Measurements from ENCODE around the gene VDAC2. TPM values are rescaled to one million over a fixed set of nuclear protein-coding genes. Genes with fewer than 3 reads are reported as not detected.

Gene VDAC2
- total and polyA plus RNA-seq, 10 of the 15 experiments (the other 5 are each of a cell fraction or from before 2014, with no cell fraction given) = 73.4 to 294 (median 146) TPM

DNA sequence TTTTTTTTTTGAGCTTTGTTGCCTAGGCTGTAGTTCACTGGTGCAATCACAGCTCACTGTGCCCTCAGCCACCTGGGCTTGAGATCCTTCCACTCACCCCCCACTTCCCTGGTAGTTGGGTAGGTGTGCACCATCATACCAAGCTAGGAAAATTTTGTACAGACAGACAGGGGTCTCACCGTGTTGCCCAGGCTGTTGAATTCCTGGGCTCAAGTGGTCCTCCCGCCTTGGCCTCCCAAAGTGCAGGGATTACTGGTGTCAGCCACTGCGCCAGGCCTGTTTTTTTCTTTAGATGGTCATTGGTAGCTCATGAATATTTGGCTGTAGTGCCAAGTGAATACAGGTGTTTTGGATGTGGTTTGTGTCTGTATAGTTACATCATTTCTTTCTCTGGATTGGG is 17.7 kb downstream of the VDAC2 start:
- no peak for DNase-seq (ENCODE audit: low read depth, low spot score)
- peaks cover 30% of the 10 kb centered on the region for H3K79me2 ChIP-seq (ENCODE audit: control insufficient read depth, insufficient read depth, low read length)
- ChIA-PET RAD21 (ENCODE audit: unreplicated experiment) (interaction anchor here (2.8 kb wide), 1 partner anchor 41 kb away, joined by 12 read pairs; no protein-coding TSS in a partner anchor), CTCF (interaction anchor here (2.0 to 14.5 kb wide), 3 partner anchors 11 to 39 kb away, joined by 5 to 207 read pairs (median 76); no protein-coding TSS in a partner anchor), POLR2A (interaction anchor here (5.1 kb wide), 1 partner anchor 18 kb away, joined by 21 read pairs; the partner anchor contains the start of gene VDAC2), SMC1A (ENCODE audit: uncharacterized antibody, unreplicated experiment) (interaction anchor here (0.7 to 2.2 kb wide), 6 partner anchors 10 to 122 kb away, joined by 3 to 6 read pairs (median 3); no protein-coding TSS in a partner anchor)
- no peak for ATAC-seq
- intact Hi-C loops (cut with micrococcal nuclease; ENCODE audit: unreplicated experiment) = no loop called here
- no peak overlapping the region for H3K9ac ChIP-seq (ENCODE audit: control insufficient read depth, insufficient read depth, low read length)
- TF ChIP-seq RFX5 (IDR thresholded peaks at IDR 0.05; ENCODE audit: low read depth, low read length) = no peak
- no peak for TF ChIP-seq JUNB (IDR thresholded peaks at IDR 0.05)
- in situ Hi-C loops (cut with MboI) = no loop called here
- WGBS (ENCODE audit: insufficient coverage, insufficient replicate concordance, low lambda C conversion rate, missing lambda C conversion rate) = 76% methylated on average over 3 of the region's 3 CpGs
- H4K20me1 ChIP-seq (ENCODE audit: control insufficient read depth, insufficient read depth) = peaks cover 2% of the 10 kb centered on the region; the same call in 1 of the 2 replicates
- peaks cover 3% of the 10 kb centered on the region for H3K4me1 ChIP-seq (ENCODE audit: control insufficient read depth, insufficient read depth, low read length)
- BruUV-seq (replicated peaks) = no TSS peak
- H3K4me2 ChIP-seq (ENCODE audit: control insufficient read depth, insufficient read depth) = no peak overlapping the region
- H3K27ac ChIP-seq (ENCODE audit: control insufficient read depth, insufficient read depth) = no peak overlapping the region
- H2AFZ ChIP-seq (ENCODE audit: control insufficient read depth, low read depth, low read length) = no peak overlapping the region
- H3K27me3 ChIP-seq (replicated peaks in 1 of 2; ENCODE audit: control insufficient read depth in 2 of 2, insufficient read depth in 2 of 2, low read length in 1 of 2) = no peaks in the 10 kb centered on the region
- H3K4me3 ChIP-seq = no peak overlapping the region
- no peak for FAIRE-seq
- no peaks in the 10 kb centered on the region for H3K9me3 ChIP-seq (replicated peaks; ENCODE audit: control insufficient read depth, insufficient read depth, low read length)
- peaks cover 20 to 50% of the 10 kb centered on the region in 2 experiments for H3K36me3 ChIP-seq (ENCODE audit: control insufficient read depth in 2 of 2, insufficient read depth in 2 of 2, low read length in 1 of 2)

DNA sequence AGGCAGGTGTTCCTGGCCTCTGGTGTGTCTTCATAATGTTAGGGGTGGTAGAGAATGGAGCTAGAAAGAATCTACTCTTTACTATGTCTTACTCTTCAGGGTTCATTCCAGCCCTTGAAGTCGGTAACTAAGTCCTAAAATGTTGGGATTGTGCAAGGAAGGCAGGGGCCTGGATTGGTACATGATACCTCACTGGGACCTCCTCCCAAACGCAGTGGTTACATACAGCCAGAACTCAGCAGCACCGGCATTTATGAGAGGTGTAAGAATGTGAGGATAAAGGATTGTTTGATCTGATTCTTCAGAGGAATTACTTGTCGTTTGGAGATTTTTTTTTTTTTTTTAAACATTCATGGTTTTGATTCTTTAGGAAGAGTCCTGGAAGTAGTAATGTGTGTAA is 18.2 kb downstream of the VDAC2 start:
- peaks cover 2% of the 10 kb centered on the region; the same call in 1 of the 2 replicates for H4K20me1 ChIP-seq (ENCODE audit: control insufficient read depth, insufficient read depth)
- no peak for DNase-seq (ENCODE audit: low read depth, low spot score)
- H3K27me3 ChIP-seq (replicated peaks in 1 of 2; ENCODE audit: control insufficient read depth in 2 of 2, insufficient read depth in 2 of 2, low read length in 1 of 2) = no peaks in the 10 kb centered on the region
- no peak overlapping the region for H3K9ac ChIP-seq (ENCODE audit: control insufficient read depth, insufficient read depth, low read length)
- FAIRE-seq = no peak
- CTCF ChIA-PET = interaction anchor here (0.8 to 14.5 kb wide), 6 partner anchors 11 to 66 kb away, joined by 3 to 207 read pairs (median 10); no protein-coding TSS in a partner anchor
- H3K27ac ChIP-seq (ENCODE audit: control insufficient read depth, insufficient read depth) = no peak overlapping the region
- no peaks in the 10 kb centered on the region for H3K9me3 ChIP-seq (replicated peaks; ENCODE audit: control insufficient read depth, insufficient read depth, low read length)
- RAD21 ChIA-PET (ENCODE audit: unreplicated experiment) = interaction anchor here (2.8 kb wide), 1 partner anchor 41 kb away, joined by 12 read pairs; no protein-coding TSS in a partner anchor
- H2AFZ ChIP-seq (ENCODE audit: control insufficient read depth, low read depth, low read length) = no peak overlapping the region
- no TSS peak for BruUV-seq (replicated peaks)
- H3K4me1 ChIP-seq (ENCODE audit: control insufficient read depth, insufficient read depth, low read length) = peaks cover 8% of the 10 kb centered on the region
- H3K36me3 ChIP-seq (ENCODE audit: control insufficient read depth in 2 of 2, insufficient read depth in 2 of 2, low read length in 1 of 2) = peaks cover 20 to 45% of the 10 kb centered on the region in 2 experiments
- POLR2A ChIA-PET = interaction anchor here (5.1 kb wide), 1 partner anchor 18 kb away, joined by 21 read pairs; the partner anchor contains the start of gene VDAC2
- peaks cover 32% of the 10 kb centered on the region for H3K79me2 ChIP-seq (ENCODE audit: control insufficient read depth, insufficient read depth, low read length)
- in situ Hi-C loops (cut with MboI) (no loop called here), intact Hi-C loops (cut with micrococcal nuclease; ENCODE audit: unreplicated experiment) (no loop called here)
- 37% methylated on average over 4 of the region's 4 CpGs for WGBS (ENCODE audit: insufficient coverage, insufficient replicate concordance, low lambda C conversion rate, missing lambda C conversion rate)
- ATAC-seq = no peak
- SMC1A ChIA-PET (ENCODE audit: uncharacterized antibody, unreplicated experiment) = interaction anchor here (0.7 to 1.4 kb wide), 4 partner anchors 12 to 46 kb away, joined by 3 to 5 read pairs (median 3); no protein-coding TSS in a partner anchor
- no peak overlapping the region for H3K4me2 ChIP-seq (ENCODE audit: control insufficient read depth, insufficient read depth)
- no peak overlapping the region for H3K4me3 ChIP-seq
- TF ChIP-seq RELA (IDR thresholded peaks at IDR 0.05; ENCODE audit: borderline replicate concordance, partially characterized antibody) (no peak), ZNF274 (IDR thresholded peaks at IDR 0.05; ENCODE audit: insufficient read depth, insufficient read length) (no peak), MEF2A (IDR thresholded peaks at IDR 0.05; ENCODE audit: insufficient read depth, low read depth, low read length) (no peak), HCFC1 (IDR thresholded peaks at IDR 0.05; ENCODE audit: low read length) (no peak), RUNX3 (IDR thresholded peaks at IDR 0.05; ENCODE audit: low read length) (no peak), E2F4 (IDR thresholded peaks at IDR 0.05; ENCODE audit: low read depth, low read length) (no peak), GABPA (IDR thresholded peaks at IDR 0.05; ENCODE audit: low read depth) (no peak), GATAD2B (conservative IDR thresholded peaks at IDR 0.05; ENCODE audit: low read depth) (no peak), CBX5 (IDR thresholded peaks at IDR 0.05; ENCODE audit: low read depth) (no peak)
- TF ChIP-seq, protein P1, sequence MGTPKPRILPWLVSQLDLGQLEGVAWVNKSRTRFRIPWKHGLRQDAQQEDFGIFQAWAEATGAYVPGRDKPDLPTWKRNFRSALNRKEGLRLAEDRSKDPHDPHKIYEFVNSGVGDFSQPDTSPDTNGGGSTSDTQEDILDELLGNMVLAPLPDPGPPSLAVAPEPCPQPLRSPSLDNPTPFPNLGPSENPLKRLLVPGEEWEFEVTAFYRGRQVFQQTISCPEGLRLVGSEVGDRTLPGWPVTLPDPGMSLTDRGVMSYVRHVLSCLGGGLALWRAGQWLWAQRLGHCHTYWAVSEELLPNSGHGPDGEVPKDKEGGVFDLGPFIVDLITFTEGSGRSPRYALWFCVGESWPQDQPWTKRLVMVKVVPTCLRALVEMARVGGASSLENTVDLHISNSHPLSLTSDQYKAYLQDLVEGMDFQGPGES (IDR thresholded peaks at IDR 0.05) = no peak
- TF ChIP-seq, protein P2, sequence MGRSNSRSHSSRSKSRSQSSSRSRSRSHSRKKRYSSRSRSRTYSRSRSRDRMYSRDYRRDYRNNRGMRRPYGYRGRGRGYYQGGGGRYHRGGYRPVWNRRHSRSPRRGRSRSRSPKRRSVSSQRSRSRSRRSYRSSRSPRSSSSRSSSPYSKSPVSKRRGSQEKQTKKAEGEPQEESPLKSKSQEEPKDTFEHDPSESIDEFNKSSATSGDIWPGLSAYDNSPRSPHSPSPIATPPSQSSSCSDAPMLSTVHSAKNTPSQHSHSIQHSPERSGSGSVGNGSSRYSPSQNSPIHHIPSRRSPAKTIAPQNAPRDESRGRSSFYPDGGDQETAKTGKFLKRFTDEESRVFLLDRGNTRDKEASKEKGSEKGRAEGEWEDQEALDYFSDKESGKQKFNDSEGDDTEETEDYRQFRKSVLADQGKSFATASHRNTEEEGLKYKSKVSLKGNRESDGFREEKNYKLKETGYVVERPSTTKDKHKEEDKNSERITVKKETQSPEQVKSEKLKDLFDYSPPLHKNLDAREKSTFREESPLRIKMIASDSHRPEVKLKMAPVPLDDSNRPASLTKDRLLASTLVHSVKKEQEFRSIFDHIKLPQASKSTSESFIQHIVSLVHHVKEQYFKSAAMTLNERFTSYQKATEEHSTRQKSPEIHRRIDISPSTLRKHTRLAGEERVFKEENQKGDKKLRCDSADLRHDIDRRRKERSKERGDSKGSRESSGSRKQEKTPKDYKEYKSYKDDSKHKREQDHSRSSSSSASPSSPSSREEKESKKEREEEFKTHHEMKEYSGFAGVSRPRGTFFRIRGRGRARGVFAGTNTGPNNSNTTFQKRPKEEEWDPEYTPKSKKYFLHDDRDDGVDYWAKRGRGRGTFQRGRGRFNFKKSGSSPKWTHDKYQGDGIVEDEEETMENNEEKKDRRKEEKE (IDR thresholded peaks at IDR 0.05) = no peak
